GM12878 (cell line): ENCODE results near the gene SLITRK3. TPM values are rescaled to one million over a fixed set of nuclear protein-coding genes. Genes with fewer than 3 reads are reported as not detected.

Experiments
- ATAC-seq: fragments of 200-7000 bp; cut with Tn5 transposase; 3 replicates; pipeline ENCODE4 v1.9.1; 2020; ENCODE audit warnings: mild to moderate bottlenecking, moderate library complexity
- BruUV-seq: library from RNA; stranded (reverse); fragments of 400-500 nt; replicated peaks from 2 replicates; lab custom pipeline; 2021; lab: Mats Ljungman, UMichigan
- CTCF ChIA-PET: fragments of 300-600 bp; sonication (Branson Sonifier 250); formaldehyde crosslinking; extraction: SDS; loops from one replicate; lab custom pipeline; 2021; ENCODE audit warnings: inconsistent platforms; lab: Yijun Ruan, JAX
- POLR2A ChIA-PET: fragments of 350-600 bp; formaldehyde crosslinking; extraction: SDS; loops from one replicate; lab custom pipeline; 2021; ENCODE audit warnings: inconsistent platforms; lab: Charles Lee
- RAD21 ChIA-PET: fragments of 300-600 bp; sonication (Branson Sonifier 250); formaldehyde crosslinking; loops from one replicate; lab custom pipeline; 2023; ENCODE audit warnings: antibody characterized with exemption; ENCODE audit not compliant: unreplicated experiment; lab: Charles Lee
- SMC1A ChIA-PET: fragments of 300-600 bp; sonication (Branson Sonifier 250); formaldehyde crosslinking; loops from one replicate; lab custom pipeline; 2023; ENCODE audit not compliant: unreplicated experiment, uncharacterized antibody; lab: Charles Lee
- DNase-seq: peaks from one replicate; pipeline ENCODE4 v3.0.0-alpha.2; 2011; ENCODE audit warnings: low read depth, low spot score
- FAIRE-seq: peaks from 3 replicates; lab custom pipeline; 2011; peaks lifted over from hg19 to GRCh38; lab: Jason Lieb, UNC
- H2AFZ ChIP-seq: 2 replicates; pipeline ENCODE4 v1.6.0; 2011; ENCODE audit warnings: low read depth, low read length, control low read depth; ENCODE audit not compliant: control insufficient read depth
- H3K27ac ChIP-seq: 2 replicates; pipeline ENCODE4 v1.5.1; 2011; ENCODE audit warnings: control low read depth; ENCODE audit not compliant: control insufficient read depth, insufficient read depth
- H3K27me3 ChIP-seq, 2 experiments: replicated peaks in 1 of 2; 2 replicates each; pipeline versions ENCODE4 v1.6.0 to v1.6.1; 2011; ENCODE audit warnings: low read length in 1 of 2; ENCODE audit not compliant: control insufficient read depth in 2 of 2, insufficient read depth in 2 of 2
- H3K36me3 ChIP-seq, 2 experiments: 2 replicates each; pipeline ENCODE4 v1.5.1; 2011; ENCODE audit warnings: low read length in 1 of 2; ENCODE audit not compliant: control insufficient read depth in 2 of 2, insufficient read depth in 2 of 2
- H3K4me1 ChIP-seq: 2 replicates; pipeline ENCODE4 v1.6.1; 2011; ENCODE audit warnings: mild to moderate bottlenecking, low read length, moderate library complexity, mixed read lengths; ENCODE audit not compliant: control insufficient read depth, insufficient read depth
- H3K4me2 ChIP-seq: 2 replicates; pipeline ENCODE4 v1.6.0; 2011; ENCODE audit warnings: control low read depth; ENCODE audit not compliant: control insufficient read depth, insufficient read depth
- H3K4me3 ChIP-seq: fragments of 200-600 bp; sonication (generic); 2 replicates; pipeline ENCODE4 v1.5.1; 2016
- H3K79me2 ChIP-seq: 2 replicates; pipeline ENCODE4 v1.6.0; 2011; ENCODE audit warnings: low read length; ENCODE audit not compliant: control insufficient read depth, insufficient read depth
- H3K9ac ChIP-seq: 2 replicates; pipeline ENCODE4 v1.8.0; 2011; ENCODE audit warnings: low read length, control low read depth, mixed read lengths; ENCODE audit not compliant: control insufficient read depth, insufficient read depth
- H3K9me3 ChIP-seq: replicated peaks from 3 replicates; pipeline ENCODE4 v1.5.1; 2011; ENCODE audit warnings: mild to moderate bottlenecking, low read length; ENCODE audit not compliant: control insufficient read depth, insufficient read depth
- H4K20me1 ChIP-seq: 2 replicates; pipeline ENCODE4 v1.6.0; 2011; ENCODE audit not compliant: control insufficient read depth, insufficient read depth
- CEBPB ChIP-seq, 2 experiments: fragments of 150-350 bp in 1 of 2; IDR thresholded peaks; 2 replicates each; pipeline ENCODE4 v1.6.1; 2012 to 2014; ENCODE audit warnings: low read depth in 2 of 2, low read length in 2 of 2, borderline replicate concordance in 1 of 2, inconsistent platforms in 1 of 2
- FOS ChIP-seq: IDR thresholded peaks from 3 replicates; pipeline ENCODE4 v1.6.1; 2011; ENCODE audit warnings: borderline replicate concordance; ENCODE audit not compliant: insufficient read length; ENCODE audit errors: extremely low read depth
- LARP7 ChIP-seq: fragments of 450-650 bp; IDR thresholded peaks from 2 replicates; pipeline ENCODE4 v1.6.1; 2017; ENCODE audit warnings: mild to moderate bottlenecking
- RUNX3 ChIP-seq: IDR thresholded peaks from 2 replicates; pipeline ENCODE4 v1.6.1; 2012; ENCODE audit warnings: low read length, inconsistent platforms
- SMC3 ChIP-seq: IDR thresholded peaks from 2 replicates; pipeline ENCODE4 v1.6.1; 2011; ENCODE audit warnings: low read length, improper control_type of control experiment, borderline replicate concordance
- SRF ChIP-seq, 2 experiments: IDR thresholded peaks; 2 replicates each; pipeline ENCODE4 v1.6.1; 2011; ENCODE audit warnings: low read depth in 2 of 2, low read length in 2 of 2, mild to moderate bottlenecking in 1 of 2, moderate library complexity in 1 of 2
- YBX1 ChIP-seq: fragments of 450-650 bp; IDR thresholded peaks from 2 replicates; pipeline ENCODE4 v1.6.1; 2016; ENCODE audit warnings: antibody characterized with exemption
- WGBS: methylation state at CpG from one replicate; pipeline ENCODE4 v1.1.6; 2016; ENCODE audit warnings: low lambda C conversion rate; ENCODE audit not compliant: insufficient replicate concordance, insufficient coverage; ENCODE audit errors: missing lambda C conversion rate; 5-methylcytosine and 5-hydroxymethylcytosine counted together
- in situ Hi-C: fragments of 300-500 bp; cut with MboI; formaldehyde crosslinking; loops from 9 replicates; pipeline ENCODE4 v1.14.3; 2018; ENCODE audit warnings: mixed read lengths
- intact Hi-C: fragments of 100-400 bp; cut with micrococcal nuclease; formaldehyde crosslinking; loops from one replicate; pipeline ENCODE4 v1.14.2; 2022; ENCODE audit not compliant: unreplicated experiment
- polyA plus RNA-seq, 11 experiments: library from polyadenylated mRNA; depleted of rRNA in 4 of 11; unstranded in 6 of 11; stranded (reverse) in 5 of 11; fragments of >200 nt; fragmentation: Nextera tagmentation in 4 of 11; fragmentation: Illumina TruSeq in 1 of 11; extraction: Ambion mirVana in 4 of 11; extraction: Trizol in 1 of 11; gene quantifications; 1 replicate in 1 of 11; 2 replicates in 10 of 11; pipeline versions ENCODE4 v1.2.1 to v1.2.3, GENCODE V29; 2011 to 2016; ENCODE audit warnings: inconsistent platforms in 2 of 11, missing spikeins in 2 of 11, low read depth in 1 of 11
- total RNA-seq, 4 experiments: library from RNA; depleted of rRNA in 3 of 4; stranded (reverse); fragments of >200 nt in 3 of 4; fragmentation: Illumina TruSeq in 1 of 4; extraction: Trizol in 1 of 4; gene quantifications; 2 replicates each; pipeline versions ENCODE4 v1.2.1 to v1.2.3, GENCODE V29; 2013 to 2021
- TF ChIP-seq, protein P1 (sequence below): IDR thresholded peaks from 2 replicates; pipeline ENCODE4 v1.6.1; 2012; ENCODE audit warnings: low read depth, low read length, improper control_type of control experiment
- TF ChIP-seq, protein P2 (sequence below): fragments of 150-350 bp; IDR thresholded peaks from 2 replicates; pipeline ENCODE4 v1.6.1; 2016; ENCODE audit warnings: low read depth, low read length
- TF ChIP-seq, protein P3 (sequence below): IDR thresholded peaks from 2 replicates; pipeline ENCODE4 v1.6.1; 2011; ENCODE audit warnings: low read depth, low read length, improper control_type of control experiment, borderline replicate concordance
- TF ChIP-seq, protein P4 (sequence below): IDR thresholded peaks from 2 replicates; pipeline ENCODE4 v1.6.1; 2012; ENCODE audit warnings: low read length, inconsistent platforms
- TF ChIP-seq, protein P5 (sequence below): fragments of 450-650 bp; IDR thresholded peaks from 2 replicates; pipeline ENCODE4 v1.6.1; 2018; ENCODE audit warnings: mild to moderate bottlenecking, low read depth, moderate library complexity; ENCODE audit not compliant: partially characterized antibody

Gene SLITRK3
- total and polyA plus RNA-seq, 10 of the 15 experiments (the other 5 are each of a cell fraction or from before 2014, with no cell fraction given), result 0.03 TPM; not detected in 9

DNA sequence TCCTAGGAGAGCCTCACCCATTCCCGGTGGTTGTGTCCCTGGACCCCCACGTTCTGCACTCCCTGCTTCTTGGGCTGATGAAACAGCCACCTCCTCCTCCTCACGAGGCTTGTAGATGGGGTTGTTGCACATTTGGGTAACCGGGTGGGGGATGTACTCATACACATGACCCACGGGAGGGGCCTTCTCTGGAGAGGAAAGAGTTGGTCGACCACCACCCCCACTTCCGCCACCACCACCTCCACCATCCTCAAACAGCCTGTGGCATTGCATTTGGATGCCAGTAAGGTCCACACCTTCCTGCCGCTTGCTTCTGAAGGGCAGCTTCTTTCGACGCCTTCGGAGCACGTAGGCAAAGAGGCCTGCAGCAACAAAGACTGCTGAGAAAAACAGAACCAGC lies 7.7 kb downstream of the SLITRK3 start (continued):
- TF ChIP-seq SRF (IDR thresholded peaks at IDR 0.05; ENCODE audit: low read depth in 2 of 2, low read length in 2 of 2) (no peak), RUNX3 (no peak), SMC3 (no peak), CEBPB (IDR thresholded peaks at IDR 0.05; ENCODE audit: borderline replicate concordance in 1 of 2, low read depth in 2 of 2, low read length in 2 of 2) (no peak), LARP7 (no peak), YBX1 (no peak)
- TF ChIP-seq, protein P1, sequence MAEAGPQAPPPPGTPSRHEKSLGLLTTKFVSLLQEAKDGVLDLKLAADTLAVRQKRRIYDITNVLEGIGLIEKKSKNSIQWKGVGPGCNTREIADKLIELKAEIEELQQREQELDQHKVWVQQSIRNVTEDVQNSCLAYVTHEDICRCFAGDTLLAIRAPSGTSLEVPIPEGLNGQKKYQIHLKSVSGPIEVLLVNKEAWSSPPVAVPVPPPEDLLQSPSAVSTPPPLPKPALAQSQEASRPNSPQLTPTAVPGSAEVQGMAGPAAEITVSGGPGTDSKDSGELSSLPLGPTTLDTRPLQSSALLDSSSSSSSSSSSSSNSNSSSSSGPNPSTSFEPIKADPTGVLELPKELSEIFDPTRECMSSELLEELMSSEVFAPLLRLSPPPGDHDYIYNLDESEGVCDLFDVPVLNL, result no peak
- TF ChIP-seq, protein P2, sequence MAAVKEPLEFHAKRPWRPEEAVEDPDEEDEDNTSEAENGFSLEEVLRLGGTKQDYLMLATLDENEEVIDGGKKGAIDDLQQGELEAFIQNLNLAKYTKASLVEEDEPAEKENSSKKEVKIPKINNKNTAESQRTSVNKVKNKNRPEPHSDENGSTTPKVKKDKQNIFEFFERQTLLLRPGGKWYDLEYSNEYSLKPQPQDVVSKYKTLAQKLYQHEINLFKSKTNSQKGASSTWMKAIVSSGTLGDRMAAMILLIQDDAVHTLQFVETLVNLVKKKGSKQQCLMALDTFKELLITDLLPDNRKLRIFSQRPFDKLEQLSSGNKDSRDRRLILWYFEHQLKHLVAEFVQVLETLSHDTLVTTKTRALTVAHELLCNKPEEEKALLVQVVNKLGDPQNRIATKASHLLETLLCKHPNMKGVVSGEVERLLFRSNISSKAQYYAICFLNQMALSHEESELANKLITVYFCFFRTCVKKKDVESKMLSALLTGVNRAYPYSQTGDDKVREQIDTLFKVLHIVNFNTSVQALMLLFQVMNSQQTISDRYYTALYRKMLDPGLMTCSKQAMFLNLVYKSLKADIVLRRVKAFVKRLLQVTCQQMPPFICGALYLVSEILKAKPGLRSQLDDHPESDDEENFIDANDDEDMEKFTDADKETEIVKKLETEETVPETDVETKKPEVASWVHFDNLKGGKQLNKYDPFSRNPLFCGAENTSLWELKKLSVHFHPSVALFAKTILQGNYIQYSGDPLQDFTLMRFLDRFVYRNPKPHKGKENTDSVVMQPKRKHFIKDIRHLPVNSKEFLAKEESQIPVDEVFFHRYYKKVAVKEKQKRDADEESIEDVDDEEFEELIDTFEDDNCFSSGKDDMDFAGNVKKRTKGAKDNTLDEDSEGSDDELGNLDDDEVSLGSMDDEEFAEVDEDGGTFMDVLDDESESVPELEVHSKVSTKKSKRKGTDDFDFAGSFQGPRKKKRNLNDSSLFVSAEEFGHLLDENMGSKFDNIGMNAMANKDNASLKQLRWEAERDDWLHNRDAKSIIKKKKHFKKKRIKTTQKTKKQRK, result no peak

DNA sequence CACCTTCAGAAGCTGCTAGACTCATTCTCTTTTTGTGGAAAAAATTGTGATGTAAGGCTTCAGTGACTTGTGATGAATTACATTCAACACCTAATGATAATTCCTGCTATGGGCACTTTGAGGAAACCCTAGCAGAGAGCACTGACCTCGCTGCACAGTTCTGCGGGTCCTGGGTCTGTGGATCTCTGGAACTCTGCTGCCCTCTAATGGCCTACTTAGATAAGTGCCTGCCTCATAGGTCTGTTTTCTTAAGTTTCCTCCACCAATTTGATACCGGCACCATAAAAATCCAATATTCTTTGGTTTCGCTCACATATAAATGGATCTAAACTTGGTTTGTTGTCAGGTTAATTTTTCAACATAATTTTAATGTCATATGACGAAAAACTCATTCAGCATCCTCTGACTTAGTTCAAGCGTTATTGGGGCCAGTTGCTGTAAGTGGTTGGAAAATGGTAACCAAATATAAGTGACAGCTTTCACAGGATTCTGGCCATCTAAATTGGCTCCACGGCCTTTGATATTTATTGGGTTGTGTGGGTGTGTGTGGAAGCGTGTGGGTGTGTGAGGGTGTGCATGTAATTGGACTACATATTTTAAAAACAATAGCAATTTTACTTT lies 10.4 kb downstream of the SLITRK3 start:
- DNase-seq, result peak; percentile 0
- FAIRE-seq, result peak; percentile 91
- H3K27me3 ChIP-seq, result no peaks in the 10 kb centered on the region
- H4K20me1 ChIP-seq, result no peaks in the 10 kb centered on the region
- H3K27ac ChIP-seq, result no peak overlapping the region
- H3K79me2 ChIP-seq, result no peaks in the 10 kb centered on the region
- intact Hi-C loops, result loop anchor here (5.0 kb wide), 1 partner anchor 989 kb away; no protein-coding TSS in a partner anchor
- in situ Hi-C loops, result no loop called here
- no peaks in the 10 kb centered on the region for H3K4me1 ChIP-seq
- no peak overlapping the region for H3K4me3 ChIP-seq
- ChIA-PET POLR2A (no interaction called here), CTCF (interaction anchor here (1.1 kb wide), 1 partner anchor 21 kb away, joined by 6 read pairs; no protein-coding TSS in a partner anchor), RAD21 (no interaction called here), SMC1A (no interaction called here)
- H3K4me2 ChIP-seq, result no peak overlapping the region
- no peaks in the 10 kb centered on the region for H3K9me3 ChIP-seq
- H3K36me3 ChIP-seq, result no peaks in the 10 kb centered on the region
- 12% methylated on average over 8 of the region's 8 CpGs for WGBS
- peak; percentile 98 for ATAC-seq
- no peak overlapping the region for H3K9ac ChIP-seq
- no peak overlapping the region for H2AFZ ChIP-seq
- no TSS peak for BruUV-seq
- TF ChIP-seq, protein P3, sequence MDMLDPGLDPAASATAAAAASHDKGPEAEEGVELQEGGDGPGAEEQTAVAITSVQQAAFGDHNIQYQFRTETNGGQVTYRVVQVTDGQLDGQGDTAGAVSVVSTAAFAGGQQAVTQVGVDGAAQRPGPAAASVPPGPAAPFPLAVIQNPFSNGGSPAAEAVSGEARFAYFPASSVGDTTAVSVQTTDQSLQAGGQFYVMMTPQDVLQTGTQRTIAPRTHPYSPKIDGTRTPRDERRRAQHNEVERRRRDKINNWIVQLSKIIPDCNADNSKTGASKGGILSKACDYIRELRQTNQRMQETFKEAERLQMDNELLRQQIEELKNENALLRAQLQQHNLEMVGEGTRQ, result no peak
- TF ChIP-seq, protein P4, sequence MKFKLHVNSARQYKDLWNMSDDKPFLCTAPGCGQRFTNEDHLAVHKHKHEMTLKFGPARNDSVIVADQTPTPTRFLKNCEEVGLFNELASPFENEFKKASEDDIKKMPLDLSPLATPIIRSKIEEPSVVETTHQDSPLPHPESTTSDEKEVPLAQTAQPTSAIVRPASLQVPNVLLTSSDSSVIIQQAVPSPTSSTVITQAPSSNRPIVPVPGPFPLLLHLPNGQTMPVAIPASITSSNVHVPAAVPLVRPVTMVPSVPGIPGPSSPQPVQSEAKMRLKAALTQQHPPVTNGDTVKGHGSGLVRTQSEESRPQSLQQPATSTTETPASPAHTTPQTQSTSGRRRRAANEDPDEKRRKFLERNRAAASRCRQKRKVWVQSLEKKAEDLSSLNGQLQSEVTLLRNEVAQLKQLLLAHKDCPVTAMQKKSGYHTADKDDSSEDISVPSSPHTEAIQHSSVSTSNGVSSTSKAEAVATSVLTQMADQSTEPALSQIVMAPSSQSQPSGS, result no peak
- TF ChIP-seq SMC3 (peak; percentile 67; the same call in 1 of the 2 replicates), FOS (no peak)
- TF ChIP-seq, protein P5, sequence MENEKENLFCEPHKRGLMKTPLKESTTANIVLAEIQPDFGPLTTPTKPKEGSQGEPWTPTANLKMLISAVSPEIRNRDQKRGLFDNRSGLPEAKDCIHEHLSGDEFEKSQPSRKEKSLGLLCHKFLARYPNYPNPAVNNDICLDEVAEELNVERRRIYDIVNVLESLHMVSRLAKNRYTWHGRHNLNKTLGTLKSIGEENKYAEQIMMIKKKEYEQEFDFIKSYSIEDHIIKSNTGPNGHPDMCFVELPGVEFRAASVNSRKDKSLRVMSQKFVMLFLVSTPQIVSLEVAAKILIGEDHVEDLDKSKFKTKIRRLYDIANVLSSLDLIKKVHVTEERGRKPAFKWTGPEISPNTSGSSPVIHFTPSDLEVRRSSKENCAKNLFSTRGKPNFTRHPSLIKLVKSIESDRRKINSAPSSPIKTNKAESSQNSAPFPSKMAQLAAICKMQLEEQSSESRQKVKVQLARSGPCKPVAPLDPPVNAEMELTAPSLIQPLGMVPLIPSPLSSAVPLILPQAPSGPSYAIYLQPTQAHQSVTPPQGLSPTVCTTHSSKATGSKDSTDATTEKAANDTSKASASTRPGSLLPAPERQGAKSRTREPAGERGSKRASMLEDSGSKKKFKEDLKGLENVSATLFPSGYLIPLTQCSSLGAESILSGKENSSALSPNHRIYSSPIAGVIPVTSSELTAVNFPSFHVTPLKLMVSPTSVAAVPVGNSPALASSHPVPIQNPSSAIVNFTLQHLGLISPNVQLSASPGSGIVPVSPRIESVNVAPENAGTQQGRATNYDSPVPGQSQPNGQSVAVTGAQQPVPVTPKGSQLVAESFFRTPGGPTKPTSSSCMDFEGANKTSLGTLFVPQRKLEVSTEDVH, result no peak
